CD4-positive, alpha-beta T cell (primary cell): ENCODE data around the gene RXFP1. TPM values are rescaled to one million over a fixed set of nuclear protein-coding genes. Genes with fewer than 3 reads are reported as not detected.

Source experiments
- ATAC-seq: fragments of 200-7000 bp; cut with Tn5 transposase; one replicate; pipeline ENCODE4 v1.10.0; 2022; ENCODE audit warnings: mild to moderate bottlenecking; ENCODE audit not compliant: poor library complexity
- CTCF ChIA-PET: fragments of 350-600 bp; sonication (Branson Sonifier 250); formaldehyde crosslinking; loops from one replicate; lab custom pipeline; 2021; ENCODE audit warnings: antibody characterized with exemption, inconsistent platforms; lab: Charles Lee
- POLR2A ChIA-PET: fragments of 350-600 bp; sonication (Branson Sonifier 250); formaldehyde crosslinking; loops from one replicate; lab custom pipeline; 2021; ENCODE audit warnings: antibody characterized with exemption, inconsistent platforms; lab: Charles Lee
- DNase-seq, 14 experiments: peaks; one replicate each; pipeline ENCODE4 v3.0.0-alpha.2; 2013 to 2020; ENCODE audit warnings: mixed read lengths in 2 of 14
- H3K27ac ChIP-seq, 2 donors: one replicate each; pipeline versions ENCODE4 v1.5.1 to v1.7.0; 2013; ENCODE audit warnings: low read length in 2 of 2, low read depth in 1 of 2, mild to moderate bottlenecking in 1 of 2
- H3K27me3 ChIP-seq, 2 experiments: 1 replicate in 1 of 2; 2 replicates in 1 of 2; pipeline versions ENCODE4 v1.6.1 to v1.7.0; 2013; ENCODE audit warnings: low read length in 2 of 2, control low read depth in 1 of 2, mild to moderate bottlenecking in 1 of 2, moderate library complexity in 1 of 2; ENCODE audit not compliant: insufficient read depth in 2 of 2, control insufficient read depth in 1 of 2
- H3K36me3 ChIP-seq: one replicate; pipeline ENCODE4 v1.6.1; 2013; ENCODE audit warnings: low read length, control low read depth; ENCODE audit not compliant: insufficient read depth
- H3K4me1 ChIP-seq: one replicate; pipeline ENCODE4 v1.6.1; 2013; ENCODE audit warnings: low read length, control low read depth; ENCODE audit not compliant: insufficient read depth
- H3K4me3 ChIP-seq: one replicate; pipeline ENCODE4 v1.5.1; 2013; ENCODE audit warnings: mild to moderate bottlenecking, low read length, moderate library complexity
- H3K9me3 ChIP-seq, 2 experiments: 1 replicate in 1 of 2; 2 replicates in 1 of 2; pipeline versions ENCODE4 v1.6.1 to v1.7.0; 2013; ENCODE audit warnings: low read length in 2 of 2, mild to moderate bottlenecking in 2 of 2, control low read depth in 1 of 2, moderate library complexity in 1 of 2; ENCODE audit not compliant: control insufficient read depth in 1 of 2, insufficient read depth in 1 of 2
- H3K27ac Mint-ChIP-seq: one replicate; pipeline ENCODE4 v1.8.0; 2020; ENCODE audit warnings: mixed read lengths
- H3K27me3 Mint-ChIP-seq: one replicate; pipeline ENCODE4 v1.8.0; 2021; ENCODE audit warnings: mixed read lengths
- H3K36me3 Mint-ChIP-seq: one replicate; pipeline ENCODE4 v1.8.0; 2021; ENCODE audit warnings: low read depth, mixed read lengths
- H3K4me1 Mint-ChIP-seq: one replicate; pipeline ENCODE4 v1.8.0; 2021; ENCODE audit warnings: low read depth, mixed read lengths
- H3K4me3 Mint-ChIP-seq: one replicate; pipeline ENCODE4 v1.8.0; 2020; ENCODE audit warnings: mild to moderate bottlenecking, mixed read lengths
- H3K9me3 Mint-ChIP-seq: one replicate; pipeline ENCODE4 v1.8.0; 2020; ENCODE audit warnings: mixed read lengths
- intact Hi-C, 2 experiments: fragments of 100-400 bp; cut with DNase I in 1 of 2; cut with micrococcal nuclease in 1 of 2; formaldehyde crosslinking; loops; one replicate each; pipeline versions ENCODE4 v1.15.1 to v1.9.0; 2023 to 2025; cut with DNase I, micrococcal nuclease
- total RNA-seq, 174 experiments: library from RNA in 2 of 174; stranded (reverse) in 2 of 174; gene quantifications; one replicate each; pipeline ENCODE4 v1.2.3 and lab custom pipeline; 2021 to 2026
- TF ChIP-seq, protein P1 (sequence below): fragments of 200-600 bp; IDR thresholded peaks from one replicate; pipeline ENCODE4 v1.8.0; 2022; ENCODE audit warnings: antibody characterized with exemption, mild to moderate bottlenecking

RXFP1 gene
- total RNA-seq, 2 experiments from 2014 or later, result not detected

DNA sequence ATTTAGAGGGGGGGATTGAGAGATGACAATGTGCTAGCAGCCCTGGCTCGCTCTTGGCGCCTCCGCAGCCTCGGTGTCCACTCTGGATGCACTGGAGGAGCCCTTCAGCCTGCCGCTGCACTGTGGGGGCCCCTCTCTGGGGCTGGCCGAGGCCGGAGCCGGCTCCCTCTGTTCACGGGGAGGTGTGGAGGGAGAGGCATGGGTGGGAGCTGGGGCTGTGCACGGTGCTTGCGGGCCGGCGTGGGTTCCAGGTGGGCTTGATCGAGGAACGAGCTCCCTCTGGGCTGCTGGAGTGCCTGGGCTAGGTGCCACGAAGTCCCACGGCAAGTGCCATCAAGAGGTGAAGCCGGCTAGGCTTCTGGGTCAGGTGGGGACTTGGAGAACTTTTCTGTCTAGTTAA, 143.1 kb downstream of the RXFP1 start:
- H3K9me3 ChIP-seq, result no peaks in the 10 kb centered on the region
- ChIA-PET POLR2A (no interaction called here), CTCF (no interaction called here)
- Mint-ChIP-seq H3K9me3 (no peaks in the 10 kb centered on the region), H3K4me1 (peaks cover 3% of the 10 kb centered on the region), H3K4me3 (no peak overlapping the region), H3K27me3 (peaks cover 4% of the 10 kb centered on the region), H3K36me3 (no peaks in the 10 kb centered on the region), H3K27ac (no peak overlapping the region)
- intact Hi-C loops, result no loop called here
- no peaks in the 10 kb centered on the region for H3K4me1 ChIP-seq
- H3K27ac ChIP-seq, result no peak overlapping the region
- H3K27me3 ChIP-seq, result no peaks in the 10 kb centered on the region
- ATAC-seq (no peak), DNase-seq (no peak)
- no peaks in the 10 kb centered on the region for H3K36me3 ChIP-seq
- no peak overlapping the region for H3K4me3 ChIP-seq
- TF ChIP-seq, protein P1, sequence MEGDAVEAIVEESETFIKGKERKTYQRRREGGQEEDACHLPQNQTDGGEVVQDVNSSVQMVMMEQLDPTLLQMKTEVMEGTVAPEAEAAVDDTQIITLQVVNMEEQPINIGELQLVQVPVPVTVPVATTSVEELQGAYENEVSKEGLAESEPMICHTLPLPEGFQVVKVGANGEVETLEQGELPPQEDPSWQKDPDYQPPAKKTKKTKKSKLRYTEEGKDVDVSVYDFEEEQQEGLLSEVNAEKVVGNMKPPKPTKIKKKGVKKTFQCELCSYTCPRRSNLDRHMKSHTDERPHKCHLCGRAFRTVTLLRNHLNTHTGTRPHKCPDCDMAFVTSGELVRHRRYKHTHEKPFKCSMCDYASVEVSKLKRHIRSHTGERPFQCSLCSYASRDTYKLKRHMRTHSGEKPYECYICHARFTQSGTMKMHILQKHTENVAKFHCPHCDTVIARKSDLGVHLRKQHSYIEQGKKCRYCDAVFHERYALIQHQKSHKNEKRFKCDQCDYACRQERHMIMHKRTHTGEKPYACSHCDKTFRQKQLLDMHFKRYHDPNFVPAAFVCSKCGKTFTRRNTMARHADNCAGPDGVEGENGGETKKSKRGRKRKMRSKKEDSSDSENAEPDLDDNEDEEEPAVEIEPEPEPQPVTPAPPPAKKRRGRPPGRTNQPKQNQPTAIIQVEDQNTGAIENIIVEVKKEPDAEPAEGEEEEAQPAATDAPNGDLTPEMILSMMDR, result no peak

DNA sequence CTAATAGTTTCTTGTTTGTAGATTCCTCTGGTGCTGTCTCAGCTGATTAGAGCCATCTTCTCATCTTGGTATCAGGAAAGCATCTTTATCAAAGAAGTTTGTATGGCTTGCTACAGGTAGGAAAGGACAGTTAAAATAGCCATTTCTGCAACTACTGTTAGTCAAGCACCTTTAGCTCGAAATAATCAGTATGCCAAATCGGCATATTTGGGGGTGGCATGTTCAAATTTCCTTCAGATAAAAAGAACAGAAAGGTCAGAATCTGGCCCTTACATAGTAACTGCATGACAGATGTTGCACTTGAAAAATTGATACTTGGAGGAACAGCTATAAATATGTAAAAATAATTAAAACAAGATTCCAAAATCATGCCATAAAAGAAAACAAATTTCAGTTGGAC, 145.2 kb downstream of the RXFP1 start:
- DNase-seq (no peak), ATAC-seq (no peak)
- Histone ChIP-seq H3K9me3 (no peaks in the 10 kb centered on the region), H3K27ac (no peak overlapping the region), H3K4me3 (no peak overlapping the region), H3K36me3 (no peaks in the 10 kb centered on the region), H3K27me3 (no peaks in the 10 kb centered on the region), H3K4me1 (peaks cover 10% of the 10 kb centered on the region)
- TF ChIP-seq, protein P1, result no peak
- H3K4me3 Mint-ChIP-seq, result no peak overlapping the region
- intact Hi-C loops, result no loop called here
- H3K9me3 Mint-ChIP-seq, result no peaks in the 10 kb centered on the region
- H3K4me1 Mint-ChIP-seq, result peaks cover 15% of the 10 kb centered on the region
- POLR2A ChIA-PET, result no interaction called here
- H3K27ac Mint-ChIP-seq, result no peak overlapping the region
- H3K36me3 Mint-ChIP-seq, result peaks cover 8% of the 10 kb centered on the region
- no peaks in the 10 kb centered on the region for H3K27me3 Mint-ChIP-seq
- CTCF ChIA-PET, result no interaction called here

DNA sequence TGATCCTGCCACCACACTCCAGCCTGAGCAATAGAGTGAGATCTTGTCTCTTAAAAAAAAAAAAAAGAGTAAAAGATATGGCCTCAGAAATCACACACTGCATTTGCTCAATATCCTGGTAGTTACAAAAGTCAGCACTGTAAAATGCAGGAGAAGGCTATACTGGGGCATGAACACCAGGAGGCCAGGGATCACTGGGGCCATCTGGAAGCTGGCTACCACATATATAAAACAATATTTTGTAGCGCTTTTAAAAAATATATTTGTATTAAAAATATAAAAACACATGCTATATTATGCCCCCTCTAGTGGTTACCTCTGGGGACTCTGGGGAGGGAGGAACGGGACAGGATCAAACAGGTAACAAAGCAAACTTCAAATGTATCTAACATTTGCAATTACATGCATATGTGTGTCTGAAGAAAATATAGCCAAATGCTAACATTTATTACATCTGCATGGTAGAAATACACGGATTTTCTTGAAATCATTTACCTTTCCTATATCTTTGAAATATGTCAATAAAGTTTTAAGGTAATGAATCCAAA, 146.0 kb downstream of the RXFP1 start:
- ATAC-seq (no peak), DNase-seq (peak in 6 of 14 experiments; percentile 3 to 66 (median 20))
- peaks cover 17% of the 10 kb centered on the region for H3K36me3 Mint-ChIP-seq
- intact Hi-C loops, result no loop called here
- TF ChIP-seq, protein P1, result peak; percentile 68
- Histone ChIP-seq H3K4me3 (no peak overlapping the region), H3K36me3 (no peaks in the 10 kb centered on the region), H3K4me1 (peaks cover 15% of the 10 kb centered on the region), H3K9me3 (no peaks in the 10 kb centered on the region), H3K27ac (no peak overlapping the region), H3K27me3 (no peaks in the 10 kb centered on the region)
- ChIA-PET CTCF (interaction anchor here (0.7 kb wide), 1 partner anchor 40 kb away, joined by 3 read pairs; no protein-coding TSS in a partner anchor), POLR2A (no interaction called here)
- no peak overlapping the region for H3K27ac Mint-ChIP-seq
- H3K4me3 Mint-ChIP-seq, result peak overlapping the region; percentile 25
- no peaks in the 10 kb centered on the region for H3K9me3 Mint-ChIP-seq
- H3K4me1 Mint-ChIP-seq, result peaks cover 23% of the 10 kb centered on the region
- H3K27me3 Mint-ChIP-seq, result no peaks in the 10 kb centered on the region
